Stimulated activated CD4-positive, alpha-beta T cell treated with anti-CD3 and anti-CD28 coated beads, Interleukin-12 subunit alpha, Interleukin-12 subunit beta, amount 100 ng/mL, for 48 hours (primary cell): ENCODE measurements around the gene ZMYND8.
"Not testable (repeated sequence)": the region's sequence is repeated elsewhere in the genome, so short reads cannot be mapped to it uniquely, and the experiment has no call there.

Experiments used
- DNase-seq, 3 donors: peaks; one replicate each; pipeline ENCODE4 v3.0.0-alpha.2; 2020; ENCODE audit warnings: low read depth in 2 of 3, low spot score in 1 of 3

The ZMYND8 gene

GRCh38 chr20:47248448-47248966 lies 108.0 kb downstream of the ZMYND8 start:
- no peak for DNase-seq

GRCh38 chr20:47247972-47248371 lies 108.5 kb downstream of the ZMYND8 start:
- DNase-seq = no peak

- no peak for DNase-seq
Measured at GRCh38 chr20:47246061-47246777, 110.3 kb downstream of the ZMYND8 start.

- not testable (repeated sequence) for DNase-seq
Measured at GRCh38 chr20:47245166-47245565, 111.3 kb downstream of the ZMYND8 start.

- no peak for DNase-seq
Measured at GRCh38 chr20:47244451-47244850, 112.0 kb downstream of the ZMYND8 start.

GRCh38 chr20:47243532-47244305 lies 112.8 kb downstream of the ZMYND8 start:
- DNase-seq = no peak

GRCh38 chr20:47243003-47243402 lies 113.5 kb downstream of the ZMYND8 start:
- DNase-seq = no peak

GRCh38 chr20:47241345-47241781 lies 115.1 kb downstream of the ZMYND8 start:
- DNase-seq = no peak

GRCh38 chr20:47240096-47240495 lies 116.4 kb downstream of the ZMYND8 start:
- DNase-seq = not testable (repeated sequence)

GRCh38 chr20:47239719-47240067 lies 116.8 kb downstream of the ZMYND8 start:
- DNase-seq = no peak

GRCh38 chr20:47238780-47239718 lies 117.5 kb downstream of the ZMYND8 start:
- no peak for DNase-seq

GRCh38 chr20:47237715-47238114 lies 118.8 kb downstream of the ZMYND8 start:
- DNase-seq = no peak

- DNase-seq = no peak
Measured at GRCh38 chr20:47236639-47236900, 119.9 kb downstream of the ZMYND8 start.

- DNase-seq = no peak
Measured at GRCh38 chr20:47235853-47236638, 120.5 kb downstream of the ZMYND8 start.

- no peak for DNase-seq
Measured at GRCh38 chr20:47235111-47235510, 121.4 kb downstream of the ZMYND8 start.

- DNase-seq = no peak
Measured at GRCh38 chr20:47233333-47234188, 122.9 kb downstream of the ZMYND8 start.

GRCh38 chr20:47232518-47232917 lies 124.0 kb downstream of the ZMYND8 start:
- DNase-seq = no peak

- DNase-seq = no peak
Measured at GRCh38 chr20:47231382-47232039, 125.0 kb downstream of the ZMYND8 start.

- no peak for DNase-seq
Measured at GRCh38 chr20:47230811-47231256, 125.7 kb downstream of the ZMYND8 start.
